ENCODE measurements around the gene AAGAB.
"Not testable (repeated sequence)": the region's sequence is repeated elsewhere in the genome, so short reads cannot be mapped to it uniquely, and the experiment has no call there.

AAGAB gene

DNA sequence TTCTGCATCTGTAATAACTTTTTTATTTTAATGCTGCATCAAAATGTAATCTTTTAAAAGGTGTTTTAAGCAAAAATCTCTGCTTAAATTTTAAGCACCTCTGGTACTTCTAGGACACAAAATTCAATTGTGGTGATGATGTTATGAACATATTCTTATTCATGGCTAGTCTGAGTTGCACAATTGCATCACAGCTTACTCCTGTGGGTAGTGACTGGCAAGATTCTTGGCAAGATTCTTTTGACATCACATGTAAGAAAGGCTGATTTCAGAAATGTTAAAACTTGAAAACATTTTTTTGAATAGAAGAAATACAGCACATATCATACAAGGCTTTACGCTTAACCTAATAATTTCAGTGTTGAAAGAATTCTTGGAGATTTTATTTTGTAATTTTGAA, 35.9 kb upstream of the AAGAB start:
- TF ChIP-seq, protein P1, sequence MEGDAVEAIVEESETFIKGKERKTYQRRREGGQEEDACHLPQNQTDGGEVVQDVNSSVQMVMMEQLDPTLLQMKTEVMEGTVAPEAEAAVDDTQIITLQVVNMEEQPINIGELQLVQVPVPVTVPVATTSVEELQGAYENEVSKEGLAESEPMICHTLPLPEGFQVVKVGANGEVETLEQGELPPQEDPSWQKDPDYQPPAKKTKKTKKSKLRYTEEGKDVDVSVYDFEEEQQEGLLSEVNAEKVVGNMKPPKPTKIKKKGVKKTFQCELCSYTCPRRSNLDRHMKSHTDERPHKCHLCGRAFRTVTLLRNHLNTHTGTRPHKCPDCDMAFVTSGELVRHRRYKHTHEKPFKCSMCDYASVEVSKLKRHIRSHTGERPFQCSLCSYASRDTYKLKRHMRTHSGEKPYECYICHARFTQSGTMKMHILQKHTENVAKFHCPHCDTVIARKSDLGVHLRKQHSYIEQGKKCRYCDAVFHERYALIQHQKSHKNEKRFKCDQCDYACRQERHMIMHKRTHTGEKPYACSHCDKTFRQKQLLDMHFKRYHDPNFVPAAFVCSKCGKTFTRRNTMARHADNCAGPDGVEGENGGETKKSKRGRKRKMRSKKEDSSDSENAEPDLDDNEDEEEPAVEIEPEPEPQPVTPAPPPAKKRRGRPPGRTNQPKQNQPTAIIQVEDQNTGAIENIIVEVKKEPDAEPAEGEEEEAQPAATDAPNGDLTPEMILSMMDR (IDR thresholded peaks at IDR 0.05; ENCODE audit: insufficient read depth, low read length, poor library complexity, severe bottlenecking) = no peak
- H3K27me3 ChIP-seq (replicated peaks; ENCODE audit: control insufficient read depth, insufficient read depth, low read length) = no peaks in the 10 kb centered on the region
- no peaks in the 10 kb centered on the region for H3K36me3 ChIP-seq (ENCODE audit: control insufficient read depth, insufficient read depth, low read length)
- DNase-seq (ENCODE audit: extremely low read depth, insufficient read length) = no peak
- no peak overlapping the region for H3K4me3 ChIP-seq (replicated peaks; ENCODE audit: low read depth, low read length)

DNA sequence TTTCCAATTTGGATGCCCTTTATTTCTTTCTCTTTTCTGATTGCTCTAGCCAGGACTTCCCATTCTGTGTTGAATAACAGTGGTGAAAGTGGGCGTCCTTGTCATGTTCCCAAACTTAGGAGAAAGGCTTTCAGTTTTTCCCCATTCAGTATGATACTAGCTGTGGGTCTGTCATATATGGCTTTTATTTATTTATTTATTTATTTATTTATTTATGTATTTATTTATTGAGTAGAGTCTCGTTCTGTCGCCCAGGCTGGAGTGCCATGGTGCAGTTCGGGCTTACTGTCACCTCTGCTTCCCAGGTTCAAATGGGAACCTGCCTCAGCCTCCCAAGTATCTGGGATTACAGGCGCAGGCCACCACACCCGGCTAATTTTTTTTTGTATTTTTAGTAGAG, 31.9 kb upstream of the AAGAB start:
- H3K36me3 ChIP-seq (ENCODE audit: control insufficient read depth, insufficient read depth, low read length); H3K27me3 ChIP-seq (replicated peaks; ENCODE audit: control insufficient read depth, insufficient read depth, low read length); H3K4me3 ChIP-seq (replicated peaks; ENCODE audit: low read depth, low read length); DNase-seq (ENCODE audit: extremely low read depth, insufficient read length): not testable (repeated sequence)

DNA sequence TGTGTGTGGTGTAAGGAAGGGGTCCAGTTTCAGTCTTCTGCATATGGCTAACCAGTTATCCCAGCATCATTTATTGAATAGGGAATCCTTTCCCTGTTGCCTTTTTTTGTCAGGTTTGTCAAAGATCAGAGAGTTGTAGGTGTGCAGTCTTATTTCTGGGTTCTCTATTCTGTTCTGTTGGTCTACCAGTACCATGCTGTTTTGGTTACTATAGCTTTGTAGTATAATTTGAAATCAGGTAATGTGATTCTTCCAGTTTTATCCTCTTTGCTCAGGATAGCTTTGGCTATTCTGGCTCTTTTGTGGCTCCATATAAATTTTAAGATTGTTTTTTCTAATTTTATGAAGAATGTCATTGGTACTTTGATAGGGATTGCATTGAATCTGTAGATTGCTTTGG, 31.2 kb upstream of the AAGAB start:
- H3K4me3 ChIP-seq (replicated peaks; ENCODE audit: low read depth, low read length); H3K36me3 ChIP-seq (ENCODE audit: control insufficient read depth, insufficient read depth, low read length); H3K27me3 ChIP-seq (replicated peaks; ENCODE audit: control insufficient read depth, insufficient read depth, low read length); DNase-seq (ENCODE audit: extremely low read depth, insufficient read length): not testable (repeated sequence)

DNA sequence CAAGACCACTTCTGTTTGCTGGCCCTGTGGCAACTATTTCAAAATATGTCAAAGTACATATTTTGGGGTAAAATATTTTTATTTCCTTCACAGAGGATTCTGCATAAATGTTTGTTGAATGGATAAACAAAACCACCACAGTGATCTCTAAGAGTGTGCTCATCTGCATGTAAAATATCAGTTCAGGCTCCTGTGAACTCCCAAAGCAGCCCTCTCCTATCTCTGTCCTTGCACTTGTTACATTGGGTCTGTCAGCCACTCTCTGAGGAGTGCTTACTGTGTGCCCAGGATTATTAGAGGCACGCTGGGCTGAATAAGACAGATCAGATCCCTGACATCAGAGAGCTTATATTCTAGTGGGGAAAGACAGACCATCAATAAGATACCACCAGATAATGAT, 27.3 kb upstream of the AAGAB start:
- TF ChIP-seq, protein P1 (IDR thresholded peaks at IDR 0.05; ENCODE audit: insufficient read depth, low read length, poor library complexity, severe bottlenecking) = no peak
- Histone ChIP-seq H3K36me3 (ENCODE audit: control insufficient read depth, insufficient read depth, low read length) (no peaks in the 10 kb centered on the region), H3K27me3 (replicated peaks; ENCODE audit: control insufficient read depth, insufficient read depth, low read length) (no peaks in the 10 kb centered on the region), H3K4me3 (replicated peaks; ENCODE audit: low read depth, low read length) (no peak overlapping the region)
- DNase-seq (ENCODE audit: extremely low read depth, insufficient read length) = no peak

DNA sequence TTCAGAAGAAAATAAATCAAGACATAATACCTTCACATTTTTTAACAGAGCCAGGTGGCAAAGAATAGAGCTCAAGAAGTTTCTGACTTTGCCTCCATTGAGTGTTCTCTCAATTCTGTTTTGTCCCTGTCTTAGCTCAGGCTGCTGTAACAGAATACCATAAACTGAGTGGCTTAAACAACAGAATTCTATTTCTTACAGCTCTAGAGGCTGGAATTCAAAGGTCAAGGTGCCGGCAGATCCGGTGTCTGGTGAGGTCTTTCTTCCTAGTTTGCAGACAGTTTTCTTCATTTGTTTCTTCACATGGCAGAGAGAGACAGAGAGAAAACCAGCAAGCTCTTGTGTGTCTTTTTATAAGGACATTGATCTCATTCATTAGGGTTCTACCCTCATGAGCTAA, 25.8 kb upstream of the AAGAB start:
- H3K27me3 ChIP-seq (replicated peaks; ENCODE audit: control insufficient read depth, insufficient read depth, low read length) = no peaks in the 10 kb centered on the region
- TF ChIP-seq, protein P1 (IDR thresholded peaks at IDR 0.05; ENCODE audit: insufficient read depth, low read length, poor library complexity, severe bottlenecking) = no peak
- H3K4me3 ChIP-seq (replicated peaks; ENCODE audit: low read depth, low read length) = no peak overlapping the region
- H3K36me3 ChIP-seq (ENCODE audit: control insufficient read depth, insufficient read depth, low read length) = no peaks in the 10 kb centered on the region
- no peak for DNase-seq (ENCODE audit: extremely low read depth, insufficient read length)

DNA sequence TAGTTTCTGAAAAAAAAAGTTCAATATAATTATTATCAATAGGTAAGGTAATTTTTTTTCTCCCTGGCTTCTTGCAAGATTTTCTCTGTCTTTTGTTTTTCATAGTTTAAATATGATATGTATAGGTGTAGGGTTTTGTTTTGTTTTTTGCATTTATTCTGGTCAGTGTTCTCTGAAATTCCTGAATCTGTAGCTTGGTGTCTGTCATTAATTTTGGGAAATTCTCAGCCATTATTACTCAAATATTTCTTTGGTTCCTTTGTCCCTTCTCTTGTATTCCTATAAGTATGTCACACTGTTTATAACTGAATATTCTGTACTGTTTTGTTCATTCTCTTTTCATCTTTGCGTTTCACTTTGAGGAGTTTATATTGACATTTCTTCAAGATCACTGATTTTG, 22.2 kb upstream of the AAGAB start:
- DNase-seq (ENCODE audit: extremely low read depth, insufficient read length) = no peak
- H3K4me3 ChIP-seq (replicated peaks; ENCODE audit: low read depth, low read length) = no peak overlapping the region
- H3K27me3 ChIP-seq (replicated peaks; ENCODE audit: control insufficient read depth, insufficient read depth, low read length) = no peaks in the 10 kb centered on the region
- TF ChIP-seq, protein P1 (IDR thresholded peaks at IDR 0.05; ENCODE audit: insufficient read depth, low read length, poor library complexity, severe bottlenecking) = no peak
- no peaks in the 10 kb centered on the region for H3K36me3 ChIP-seq (ENCODE audit: control insufficient read depth, insufficient read depth, low read length)

DNA sequence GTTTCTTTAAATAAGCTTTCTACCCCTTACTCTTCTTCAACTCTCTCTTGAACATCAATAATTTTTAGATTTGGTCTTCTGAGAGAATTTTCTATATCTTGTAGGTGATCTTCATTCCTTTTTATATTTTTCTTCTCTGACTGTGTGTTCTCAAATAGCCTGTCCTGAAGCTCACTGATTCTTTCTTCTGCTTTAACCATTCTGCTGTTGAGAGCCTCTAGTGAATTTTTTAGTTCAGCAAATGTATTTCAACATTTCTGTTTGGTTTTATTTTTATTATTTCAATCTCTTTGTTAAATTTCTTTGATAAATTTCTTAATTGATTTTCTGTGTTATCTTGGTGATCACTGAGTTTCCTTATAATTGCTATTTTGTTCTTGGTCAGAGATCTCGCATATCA, 19.8 kb upstream of the AAGAB start:
- TF ChIP-seq, protein P1 (IDR thresholded peaks at IDR 0.05; ENCODE audit: insufficient read depth, low read length, poor library complexity, severe bottlenecking) = no peak

More for the DNA sequence above, 19.8 kb upstream of the AAGAB start:
- H3K27me3 ChIP-seq (replicated peaks; ENCODE audit: control insufficient read depth, insufficient read depth, low read length) = no peaks in the 10 kb centered on the region
- DNase-seq (ENCODE audit: extremely low read depth, insufficient read length) = no peak
- no peaks in the 10 kb centered on the region for H3K36me3 ChIP-seq (ENCODE audit: control insufficient read depth, insufficient read depth, low read length)
- no peak overlapping the region for H3K4me3 ChIP-seq (replicated peaks; ENCODE audit: low read depth, low read length)
